PFSK-1 (cell line): ENCODE measurements around the gene TADA1.

Experiments used
- FOXP2 ChIP-seq: optimal IDR thresholded peaks from 2 replicates; pipeline ENCODE3; 2011; ENCODE audit warnings: borderline replicate concordance, control low read depth, inconsistent platforms; ENCODE audit not compliant: insufficient read depth; ENCODE audit errors: extremely low read length, extremely low read depth
- POLR2AphosphoS5 ChIP-seq: IDR thresholded peaks from 2 replicates; pipeline ENCODE4 v1.6.1; 2012; ENCODE audit warnings: low read depth, mild to moderate bottlenecking, control low read depth, low read length, moderate library complexity
- SIN3A ChIP-seq: IDR thresholded peaks from 2 replicates; pipeline ENCODE4 v1.6.1; 2012; ENCODE audit warnings: mild to moderate bottlenecking, low read length, moderate library complexity, borderline replicate concordance; ENCODE audit not compliant: insufficient read depth
- TAF1 ChIP-seq: IDR thresholded peaks from 2 replicates; pipeline ENCODE4 v1.6.1; 2012; ENCODE audit warnings: low read length, control low read depth, borderline replicate concordance; ENCODE audit not compliant: insufficient read depth
- TF ChIP-seq, protein P1 (sequence below), 2 experiments: IDR thresholded peaks; 2 replicates each; pipeline versions ENCODE4 v1.6.1 to v1.8.0; 2011 to 2012; ENCODE audit warnings: low read depth in 2 of 2, low read length in 2 of 2, control low read depth in 1 of 2, inconsistent platforms in 1 of 2, mild to moderate bottlenecking in 1 of 2, moderate library complexity in 1 of 2; ENCODE audit not compliant: insufficient read depth in 1 of 2

Gene TADA1

DNA sequence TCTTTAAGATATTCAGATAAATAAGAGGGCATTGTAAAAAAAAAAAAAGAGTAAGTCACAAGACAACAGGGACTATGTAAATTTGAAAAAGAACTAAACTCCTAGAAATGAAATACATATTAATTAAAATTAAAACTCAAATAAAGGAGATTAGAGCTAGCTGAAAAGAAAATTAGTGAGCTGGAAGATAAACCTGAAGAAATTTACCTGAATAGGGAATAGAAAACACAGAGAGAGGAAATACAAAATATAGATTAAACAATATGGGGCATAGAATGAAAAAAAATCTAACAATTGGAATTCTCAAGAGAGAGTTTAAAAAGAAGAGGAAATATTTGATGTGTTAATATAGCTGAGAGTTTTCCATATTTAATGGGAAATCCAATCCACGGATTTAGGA lies 35.6 kb upstream of the TADA1 start:
- TF ChIP-seq, protein P1, sequence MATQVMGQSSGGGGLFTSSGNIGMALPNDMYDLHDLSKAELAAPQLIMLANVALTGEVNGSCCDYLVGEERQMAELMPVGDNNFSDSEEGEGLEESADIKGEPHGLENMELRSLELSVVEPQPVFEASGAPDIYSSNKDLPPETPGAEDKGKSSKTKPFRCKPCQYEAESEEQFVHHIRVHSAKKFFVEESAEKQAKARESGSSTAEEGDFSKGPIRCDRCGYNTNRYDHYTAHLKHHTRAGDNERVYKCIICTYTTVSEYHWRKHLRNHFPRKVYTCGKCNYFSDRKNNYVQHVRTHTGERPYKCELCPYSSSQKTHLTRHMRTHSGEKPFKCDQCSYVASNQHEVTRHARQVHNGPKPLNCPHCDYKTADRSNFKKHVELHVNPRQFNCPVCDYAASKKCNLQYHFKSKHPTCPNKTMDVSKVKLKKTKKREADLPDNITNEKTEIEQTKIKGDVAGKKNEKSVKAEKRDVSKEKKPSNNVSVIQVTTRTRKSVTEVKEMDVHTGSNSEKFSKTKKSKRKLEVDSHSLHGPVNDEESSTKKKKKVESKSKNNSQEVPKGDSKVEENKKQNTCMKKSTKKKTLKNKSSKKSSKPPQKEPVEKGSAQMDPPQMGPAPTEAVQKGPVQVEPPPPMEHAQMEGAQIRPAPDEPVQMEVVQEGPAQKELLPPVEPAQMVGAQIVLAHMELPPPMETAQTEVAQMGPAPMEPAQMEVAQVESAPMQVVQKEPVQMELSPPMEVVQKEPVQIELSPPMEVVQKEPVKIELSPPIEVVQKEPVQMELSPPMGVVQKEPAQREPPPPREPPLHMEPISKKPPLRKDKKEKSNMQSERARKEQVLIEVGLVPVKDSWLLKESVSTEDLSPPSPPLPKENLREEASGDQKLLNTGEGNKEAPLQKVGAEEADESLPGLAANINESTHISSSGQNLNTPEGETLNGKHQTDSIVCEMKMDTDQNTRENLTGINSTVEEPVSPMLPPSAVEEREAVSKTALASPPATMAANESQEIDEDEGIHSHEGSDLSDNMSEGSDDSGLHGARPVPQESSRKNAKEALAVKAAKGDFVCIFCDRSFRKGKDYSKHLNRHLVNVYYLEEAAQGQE (IDR thresholded peaks at IDR 0.05; ENCODE audit: insufficient read depth in 1 of 2, low read depth in 2 of 2, low read length in 2 of 2): no peak
- no peak for TF ChIP-seq FOXP2
- TF ChIP-seq TAF1: no peak
- no peak for TF ChIP-seq SIN3A
- TF ChIP-seq POLR2AphosphoS5: no peak

DNA sequence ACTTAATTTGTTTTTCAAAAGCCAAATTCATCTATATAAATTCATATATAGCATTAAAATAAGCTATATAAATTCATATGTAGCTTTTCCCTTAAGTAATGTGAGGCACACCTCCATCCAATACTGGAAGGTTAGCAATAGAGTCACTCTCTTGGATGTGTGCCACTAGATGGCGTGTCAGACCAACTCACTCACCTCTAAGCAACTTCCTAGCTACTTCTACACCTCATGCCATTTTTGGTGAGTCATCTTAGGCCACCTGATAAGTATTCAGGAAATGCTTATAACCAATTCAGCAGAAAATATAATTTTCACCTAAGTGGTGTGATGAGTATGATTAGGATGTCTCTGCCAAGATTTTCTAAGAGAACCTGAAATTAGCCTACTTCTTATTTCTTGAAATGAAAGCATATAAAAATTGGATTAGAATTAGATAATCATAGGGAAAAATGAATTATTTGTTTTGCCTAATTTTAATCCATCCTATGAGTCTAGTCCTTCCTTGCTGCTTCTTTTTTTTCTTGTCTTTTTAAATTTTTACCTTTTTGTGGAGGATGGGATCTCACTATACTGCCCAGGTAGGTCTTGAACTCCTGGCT lies 34.4 kb upstream of the TADA1 start:
- TF ChIP-seq SIN3A (no peak), POLR2AphosphoS5 (no peak), FOXP2 (no peak), TAF1 (no peak)
- TF ChIP-seq, protein P1 (IDR thresholded peaks at IDR 0.05; ENCODE audit: insufficient read depth in 1 of 2, low read depth in 2 of 2, low read length in 2 of 2): no peak

DNA sequence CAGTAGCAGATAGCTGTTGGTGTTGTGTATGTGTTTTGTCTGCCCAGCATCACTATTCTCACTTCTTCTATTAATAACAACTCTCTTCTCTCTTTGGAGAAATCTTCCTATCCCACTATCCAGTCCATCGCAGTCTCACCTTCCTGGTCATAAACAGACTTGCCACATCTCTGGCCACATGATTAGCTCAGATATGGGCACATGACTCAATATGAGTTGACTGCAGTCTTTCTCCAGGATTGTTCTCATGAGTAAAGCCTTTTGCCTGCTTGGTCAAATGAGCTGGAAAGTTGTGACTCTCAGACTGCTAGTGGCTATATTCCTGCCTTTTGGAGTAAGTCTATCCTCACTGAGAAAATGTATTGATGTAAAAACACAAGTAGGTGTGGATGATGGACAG lies 32.9 kb upstream of the TADA1 start:
- TF ChIP-seq FOXP2 (no peak), TAF1 (no peak), SIN3A (no peak), POLR2AphosphoS5 (no peak)
- TF ChIP-seq, protein P1 (IDR thresholded peaks at IDR 0.05; ENCODE audit: insufficient read depth in 1 of 2, low read depth in 2 of 2, low read length in 2 of 2): no peak

DNA sequence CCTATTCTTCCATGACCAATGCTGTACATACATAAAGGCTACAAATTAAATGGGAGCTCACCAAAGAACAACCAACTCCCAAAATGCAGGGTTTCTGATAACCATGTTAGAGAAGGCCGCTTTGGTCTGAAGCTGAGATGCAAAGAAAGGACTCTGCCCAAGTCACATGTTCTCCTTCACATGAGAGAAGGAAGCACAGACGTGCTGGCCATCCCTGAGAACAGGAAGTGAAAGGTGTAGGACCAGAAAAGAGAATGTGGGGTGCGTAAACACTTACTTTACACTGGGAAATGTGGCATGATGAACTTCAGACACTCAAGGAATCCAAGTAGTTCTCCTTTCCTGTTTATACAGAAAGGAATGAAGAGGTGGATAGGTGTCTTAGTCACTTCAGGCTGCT lies 31.7 kb upstream of the TADA1 start:
- TF ChIP-seq TAF1: no peak
- TF ChIP-seq, protein P1 (IDR thresholded peaks at IDR 0.05; ENCODE audit: insufficient read depth in 1 of 2, low read depth in 2 of 2, low read length in 2 of 2): no peak
- no peak for TF ChIP-seq SIN3A
- TF ChIP-seq POLR2AphosphoS5: no peak
- TF ChIP-seq FOXP2: no peak
